ENCODE results near the gene UTY.

UTY gene

DNA sequence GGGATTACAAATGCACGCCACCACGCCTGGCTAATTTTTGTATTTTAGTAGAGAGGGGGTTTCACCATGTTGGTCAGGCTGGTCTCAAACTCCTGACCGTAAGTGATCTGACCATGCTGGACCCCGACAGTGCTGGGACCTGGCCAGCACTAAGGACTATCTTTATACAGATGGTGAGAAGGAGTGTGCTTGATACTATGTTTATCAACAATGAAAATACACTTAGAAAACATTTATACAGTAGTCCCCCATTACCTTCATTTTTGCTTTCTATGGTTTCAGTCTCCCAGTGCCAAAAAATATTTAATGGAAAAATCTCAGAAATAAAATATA is 111.4 kb downstream of the UTY start:
- no peak for TF ChIP-seq HIC1 (tag by site-specific recombination; IDR thresholded peaks at IDR 0.05)
- TF ChIP-seq MEIS1 (CRISPR knock-in tag; IDR thresholded peaks at IDR 0.05; ENCODE audit: borderline replicate concordance), result no peak
- TF ChIP-seq ZNF366 (tag by site-specific recombination; conservative IDR thresholded peaks at IDR 0.05), result no peak
- TF ChIP-seq ZNF776 (tag by site-specific recombination; IDR thresholded peaks at IDR 0.05; ENCODE audit: borderline replicate concordance), result no peak
- TF ChIP-seq ZNF548 (tag by site-specific recombination; IDR thresholded peaks at IDR 0.05), result no peak
- no peak for TF ChIP-seq ZNF138 (tag by site-specific recombination; IDR thresholded peaks at IDR 0.05; ENCODE audit: borderline replicate concordance)
- TF ChIP-seq, protein P1, sequence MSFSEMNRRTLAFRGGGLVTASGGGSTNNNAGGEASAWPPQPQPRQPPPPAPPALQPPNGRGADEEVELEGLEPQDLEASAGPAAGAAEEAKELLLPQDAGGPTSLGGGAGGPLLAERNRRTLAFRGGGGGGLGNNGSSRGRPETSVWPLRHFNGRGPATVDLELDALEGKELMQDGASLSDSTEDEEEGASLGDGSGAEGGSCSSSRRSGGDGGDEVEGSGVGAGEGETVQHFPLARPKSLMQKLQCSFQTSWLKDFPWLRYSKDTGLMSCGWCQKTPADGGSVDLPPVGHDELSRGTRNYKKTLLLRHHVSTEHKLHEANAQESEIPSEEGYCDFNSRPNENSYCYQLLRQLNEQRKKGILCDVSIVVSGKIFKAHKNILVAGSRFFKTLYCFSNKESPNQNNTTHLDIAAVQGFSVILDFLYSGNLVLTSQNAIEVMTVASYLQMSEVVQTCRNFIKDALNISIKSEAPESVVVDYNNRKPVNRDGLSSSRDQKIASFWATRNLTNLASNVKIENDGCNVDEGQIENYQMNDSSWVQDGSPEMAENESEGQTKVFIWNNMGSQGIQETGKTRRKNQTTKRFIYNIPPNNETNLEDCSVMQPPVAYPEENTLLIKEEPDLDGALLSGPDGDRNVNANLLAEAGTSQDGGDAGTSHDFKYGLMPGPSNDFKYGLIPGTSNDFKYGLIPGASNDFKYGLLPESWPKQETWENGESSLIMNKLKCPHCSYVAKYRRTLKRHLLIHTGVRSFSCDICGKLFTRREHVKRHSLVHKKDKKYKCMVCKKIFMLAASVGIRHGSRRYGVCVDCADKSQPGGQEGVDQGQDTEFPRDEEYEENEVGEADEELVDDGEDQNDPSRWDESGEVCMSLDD (tag by site-specific recombination; IDR thresholded peaks at IDR 0.05), result no peak
- TF ChIP-seq ZNF133 (tag by site-specific recombination; IDR thresholded peaks at IDR 0.05), result no peak
- TF ChIP-seq ZNF501 (tag by site-specific recombination; IDR thresholded peaks at IDR 0.05), result no peak
- H3K27ac ChIP-seq (ENCODE audit: extremely low read depth, low read depth, low read length), result no peak overlapping the region
- CTCF ChIA-PET, result no interaction called here

GRCh38 chrY:13363641-13364040 is 116.2 kb downstream of the UTY start:
- TF ChIP-seq ZNF777 (tag by site-specific recombination; IDR thresholded peaks at IDR 0.05; ENCODE audit: borderline replicate concordance) (no peak), ZNF280C (tag by site-specific recombination; IDR thresholded peaks at IDR 0.05) (no peak), ZNF391 (tag by site-specific recombination; IDR thresholded peaks at IDR 0.05; ENCODE audit: borderline replicate concordance, low read depth) (no peak), GLIS1 (tag by site-specific recombination; IDR thresholded peaks at IDR 0.05) (no peak), ZEB2 (tag by site-specific recombination; IDR thresholded peaks at IDR 0.05) (no peak), GLI2 (tag by site-specific recombination; IDR thresholded peaks at IDR 0.05; ENCODE audit: borderline replicate concordance, low read depth) (no peak), HOXD13 (CRISPR knock-in tag; IDR thresholded peaks at IDR 0.05; ENCODE audit: borderline replicate concordance) (no peak), ZNF624 (tag by site-specific recombination; IDR thresholded peaks at IDR 0.05) (no peak)
- TF ChIP-seq, protein P2, sequence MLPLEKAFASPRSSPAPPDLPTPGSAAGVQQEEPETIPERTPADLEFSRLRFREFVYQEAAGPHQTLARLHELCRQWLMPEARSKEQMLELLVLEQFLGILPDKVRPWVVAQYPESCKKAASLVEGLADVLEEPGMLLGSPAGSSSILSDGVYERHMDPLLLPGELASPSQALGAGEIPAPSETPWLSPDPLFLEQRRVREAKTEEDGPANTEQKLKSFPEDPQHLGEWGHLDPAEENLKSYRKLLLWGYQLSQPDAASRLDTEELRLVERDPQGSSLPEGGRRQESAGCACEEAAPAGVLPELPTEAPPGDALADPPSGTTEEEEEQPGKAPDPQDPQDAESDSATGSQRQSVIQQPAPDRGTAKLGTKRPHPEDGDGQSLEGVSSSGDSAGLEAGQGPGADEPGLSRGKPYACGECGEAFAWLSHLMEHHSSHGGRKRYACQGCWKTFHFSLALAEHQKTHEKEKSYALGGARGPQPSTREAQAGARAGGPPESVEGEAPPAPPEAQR (tag by site-specific recombination; IDR thresholded peaks at IDR 0.05), result no peak
- TF ChIP-seq, protein P3, sequence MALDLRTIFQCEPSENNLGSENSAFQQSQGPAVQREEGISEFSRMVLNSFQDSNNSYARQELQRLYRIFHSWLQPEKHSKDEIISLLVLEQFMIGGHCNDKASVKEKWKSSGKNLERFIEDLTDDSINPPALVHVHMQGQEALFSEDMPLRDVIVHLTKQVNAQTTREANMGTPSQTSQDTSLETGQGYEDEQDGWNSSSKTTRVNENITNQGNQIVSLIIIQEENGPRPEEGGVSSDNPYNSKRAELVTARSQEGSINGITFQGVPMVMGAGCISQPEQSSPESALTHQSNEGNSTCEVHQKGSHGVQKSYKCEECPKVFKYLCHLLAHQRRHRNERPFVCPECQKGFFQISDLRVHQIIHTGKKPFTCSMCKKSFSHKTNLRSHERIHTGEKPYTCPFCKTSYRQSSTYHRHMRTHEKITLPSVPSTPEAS (tag by site-specific recombination; IDR thresholded peaks at IDR 0.05), result no peak
- Histone ChIP-seq H3K4me1 (ENCODE audit: control insufficient read depth, insufficient read depth, low read length) (no peaks in the 10 kb centered on the region), H3K27ac (ENCODE audit: extremely low read depth, low read depth, low read length) (no peak overlapping the region), H3K4me3 (ENCODE audit: low read depth, low read length) (no peak overlapping the region), H3K9me3 (ENCODE audit: control insufficient read depth, insufficient read depth, low read depth, low read length) (no peaks in the 10 kb centered on the region), H3K36me3 (ENCODE audit: control insufficient read depth in 2 of 2, insufficient read depth in 1 of 2, low read length in 2 of 2) (no peaks in the 10 kb centered on the region)
- CTCF ChIA-PET, result no interaction called here
- POLR2A ChIA-PET, result no interaction called here

More for the DNA sequence above, 111.4 kb downstream of the UTY start:
- Histone ChIP-seq H3K4me1 (ENCODE audit: control insufficient read depth, insufficient read depth, low read length) (no peaks in the 10 kb centered on the region), H3K4me3 (ENCODE audit: low read depth, low read length) (no peak overlapping the region), H3K36me3 (ENCODE audit: control insufficient read depth in 2 of 2, insufficient read depth in 1 of 2, low read length in 2 of 2) (no peaks in the 10 kb centered on the region), H3K9me3 (ENCODE audit: control insufficient read depth, insufficient read depth, low read depth, low read length) (no peaks in the 10 kb centered on the region)
- POLR2A ChIA-PET, result no interaction called here
